Naive B cell (primary cell): ENCODE data around the gene MRM1. TPM values are rescaled to one million over a fixed set of nuclear protein-coding genes. Genes with fewer than 3 reads are reported as not detected.
A peak's percentile ranks its signal among the peaks of the same experiment; 100 is the strongest.

ENCODE experiments used
- ATAC-seq, 2 donors: fragments of 150-1000 bp; cut with Tn5 transposase; 2 replicates each; pipeline ENCODE4 v1.10.0; 2021; ENCODE audit warnings: low read depth in 2 of 2, mild to moderate bottlenecking in 2 of 2, moderate library complexity in 2 of 2
- DNase-seq: peaks from one replicate; pipeline ENCODE4 v3.0.0; 2022
- H3K27ac Mint-ChIP-seq, 6 donors: one replicate each; pipeline ENCODE4 v1.8.0; 2020 to 2022; ENCODE audit warnings: mild to moderate bottlenecking in 6 of 6, mixed read lengths in 6 of 6, moderate library complexity in 5 of 6, inconsistent platforms in 2 of 6
- H3K27me3 Mint-ChIP-seq, 3 donors: one replicate each; pipeline ENCODE4 v1.8.0; 2021 to 2022; ENCODE audit warnings: mixed read lengths in 3 of 3, mild to moderate bottlenecking in 1 of 3
- H3K36me3 Mint-ChIP-seq, 2 donors: one replicate each; pipeline ENCODE4 v1.8.0; 2020 to 2022; ENCODE audit warnings: mixed read lengths in 2 of 2, inconsistent platforms in 1 of 2, mild to moderate bottlenecking in 1 of 2
- H3K4me1 Mint-ChIP-seq, 3 donors: one replicate each; pipeline ENCODE4 v1.8.0; 2020 to 2022; ENCODE audit warnings: mixed read lengths in 3 of 3, inconsistent platforms in 1 of 3, mild to moderate bottlenecking in 1 of 3, moderate library complexity in 1 of 3
- H3K4me3 Mint-ChIP-seq, 8 donors: one replicate each; pipeline ENCODE4 v1.8.0; 2020 to 2022; ENCODE audit warnings: mild to moderate bottlenecking in 8 of 8, mixed read lengths in 8 of 8, moderate library complexity in 8 of 8, inconsistent platforms in 2 of 8
- H3K9me3 Mint-ChIP-seq, 7 donors: one replicate each; pipeline ENCODE4 v1.8.0; 2020 to 2022; ENCODE audit warnings: mixed read lengths in 7 of 7, mild to moderate bottlenecking in 5 of 7, inconsistent platforms in 2 of 7, moderate library complexity in 1 of 7
- polyA plus RNA-seq, 6 donors: library from polyadenylated mRNA; unstranded; fragments of 300-500 nt; fragmentation: Illumina TruSeq; gene quantifications; one replicate each; pipeline ENCODE4 v1.2.3, GENCODE V29; 2021; ENCODE audit warnings: low read depth in 6 of 6

The MRM1 gene
- polyA plus RNA-seq, 6 donors from 2014 or later = 3.0 to 9.1 (median 6.0) TPM

DNA sequence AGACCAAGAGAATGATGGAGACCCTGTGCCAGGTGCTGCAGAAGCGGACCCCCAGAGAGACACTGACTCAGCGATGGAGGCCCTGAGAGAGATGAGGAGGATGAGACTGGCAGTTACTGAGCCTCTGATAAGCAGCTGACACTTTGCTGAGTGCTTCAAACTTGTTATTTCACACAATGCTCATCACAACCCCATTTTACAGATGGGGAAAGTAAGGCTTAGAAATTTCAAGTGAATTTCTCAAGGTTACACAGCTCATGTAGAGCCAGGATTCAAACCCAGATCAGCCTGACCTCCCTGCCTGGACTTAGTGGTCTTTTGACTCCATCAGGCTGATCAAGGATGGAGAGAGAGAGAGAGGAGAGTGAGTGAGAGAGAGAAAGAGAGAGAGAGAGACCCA, 27.2 kb downstream of the MRM1 start:
- H3K4me3 Mint-ChIP-seq = no peak overlapping the region

DNA sequence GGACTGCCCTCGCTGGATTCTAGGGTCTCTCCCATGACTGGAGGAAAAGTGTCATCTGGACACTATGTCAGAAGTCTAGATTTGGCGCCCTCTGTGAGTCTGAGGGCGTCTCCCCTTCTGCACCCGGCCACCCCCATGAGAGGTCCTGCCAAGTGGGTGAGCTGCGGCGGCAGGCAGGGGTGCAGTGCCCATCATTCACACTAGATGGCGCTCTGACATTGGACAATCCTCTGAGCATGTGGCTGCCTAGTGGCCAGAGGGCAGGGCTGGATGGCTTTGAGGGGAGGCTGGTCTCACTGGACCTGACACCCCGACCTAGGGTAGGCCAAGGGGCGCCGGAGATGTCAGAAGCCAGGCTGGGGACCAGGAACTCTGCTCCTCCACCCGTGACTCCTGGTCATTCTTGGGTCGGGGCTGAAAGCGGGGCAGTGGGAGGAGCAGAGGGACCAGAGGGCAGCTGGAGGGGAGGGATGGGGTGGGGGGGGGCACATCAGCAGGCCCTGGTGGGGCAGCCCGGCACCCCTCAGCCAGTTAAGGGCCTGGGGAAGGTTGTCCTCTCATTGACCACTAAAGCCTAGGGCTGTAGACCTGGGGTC, 28.0 kb downstream of the MRM1 start:
- ATAC-seq (peak; percentile 61 to 74), DNase-seq (peak; percentile 65)
- Mint-ChIP-seq H3K27ac (peak overlapping the region in 1 of 6 donors; percentile 28), H3K4me1 (peaks cover 4 to 10% (median 8%) of the 10 kb centered on the region in 3 donors), H3K36me3 (no peaks in the 10 kb centered on the region), H3K27me3 (peaks cover 4 to 29% (median 27%) of the 10 kb centered on the region in 3 donors), H3K4me3 (no peak overlapping the region), H3K9me3 (no peaks in the 10 kb centered on the region)

More for the DNA sequence above, 27.2 kb downstream of the MRM1 start:
- no peak for DNase-seq
- Mint-ChIP-seq H3K9me3 (no peaks in the 10 kb centered on the region), H3K36me3 (no peaks in the 10 kb centered on the region), H3K27me3 (peaks cover 4 to 25% (median 24%) of the 10 kb centered on the region in 3 donors), H3K4me1 (peaks cover 4 to 10% (median 8%) of the 10 kb centered on the region in 3 donors), H3K27ac (peak overlapping the region in 1 of 6 donors; percentile 37)
- ATAC-seq = no peak

DNA sequence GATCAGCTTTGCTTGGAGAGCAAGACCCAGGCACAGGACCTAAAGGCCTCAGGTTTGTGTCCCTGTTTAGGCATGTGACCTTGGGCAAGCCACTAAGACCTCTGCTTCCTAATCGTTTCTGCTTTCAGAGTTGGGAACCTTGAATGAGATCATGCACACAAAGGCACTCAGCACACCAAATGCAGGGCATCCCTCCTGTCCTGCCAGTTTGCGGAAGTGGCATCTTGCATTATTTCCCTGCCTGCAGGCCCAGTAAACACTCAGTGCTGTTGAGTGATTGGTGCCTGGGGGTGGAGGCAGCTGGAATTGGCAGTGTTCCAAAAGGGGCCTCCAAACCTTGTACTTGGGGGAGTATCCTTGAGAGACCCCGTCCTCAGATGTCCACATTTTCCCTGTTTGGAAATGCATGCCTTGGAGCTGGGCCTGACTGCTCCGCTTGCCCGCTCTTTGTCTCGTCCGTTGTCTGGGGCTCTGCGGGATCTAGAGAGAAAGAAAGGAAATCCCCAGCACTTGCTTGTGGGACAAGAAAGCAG, 28.7 kb downstream of the MRM1 start:
- Mint-ChIP-seq H3K27me3 (peaks cover 6 to 31% (median 31%) of the 10 kb centered on the region in 3 donors), H3K9me3 (no peaks in the 10 kb centered on the region), H3K4me3 (no peak overlapping the region), H3K36me3 (no peaks in the 10 kb centered on the region), H3K27ac (no peak overlapping the region), H3K4me1 (peaks cover 3 to 10% (median 7%) of the 10 kb centered on the region in 3 donors)
- ATAC-seq = no peak
- no peak for DNase-seq

DNA sequence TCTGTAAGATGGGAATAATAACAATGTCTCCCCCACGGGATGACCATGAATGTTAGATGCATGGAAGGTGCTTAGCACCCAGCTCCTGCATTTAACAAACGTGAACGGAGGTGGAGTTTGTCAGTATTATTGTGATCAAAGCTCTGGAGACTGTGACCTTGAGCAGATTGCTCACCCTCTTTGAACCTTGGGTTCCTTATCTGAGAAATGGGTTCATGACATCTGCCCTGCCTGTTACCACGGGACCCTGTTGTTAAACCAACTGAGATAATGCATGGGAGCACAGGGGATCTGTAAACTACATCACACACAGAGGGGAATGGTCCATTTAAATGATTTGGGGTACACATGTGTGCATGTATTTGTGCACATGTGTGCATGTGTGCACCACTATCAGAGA, 29.6 kb downstream of the MRM1 start:
- Mint-ChIP-seq H3K36me3 (no peaks in the 10 kb centered on the region), H3K4me1 (peaks cover 0 to 10% (median 4%) of the 10 kb centered on the region in 3 donors), H3K27ac (no peak overlapping the region), H3K4me3 (no peak overlapping the region), H3K27me3 (peaks cover 9 to 36% (median 35%) of the 10 kb centered on the region in 3 donors), H3K9me3 (no peaks in the 10 kb centered on the region)
- ATAC-seq = no peak
- no peak for DNase-seq

DNA sequence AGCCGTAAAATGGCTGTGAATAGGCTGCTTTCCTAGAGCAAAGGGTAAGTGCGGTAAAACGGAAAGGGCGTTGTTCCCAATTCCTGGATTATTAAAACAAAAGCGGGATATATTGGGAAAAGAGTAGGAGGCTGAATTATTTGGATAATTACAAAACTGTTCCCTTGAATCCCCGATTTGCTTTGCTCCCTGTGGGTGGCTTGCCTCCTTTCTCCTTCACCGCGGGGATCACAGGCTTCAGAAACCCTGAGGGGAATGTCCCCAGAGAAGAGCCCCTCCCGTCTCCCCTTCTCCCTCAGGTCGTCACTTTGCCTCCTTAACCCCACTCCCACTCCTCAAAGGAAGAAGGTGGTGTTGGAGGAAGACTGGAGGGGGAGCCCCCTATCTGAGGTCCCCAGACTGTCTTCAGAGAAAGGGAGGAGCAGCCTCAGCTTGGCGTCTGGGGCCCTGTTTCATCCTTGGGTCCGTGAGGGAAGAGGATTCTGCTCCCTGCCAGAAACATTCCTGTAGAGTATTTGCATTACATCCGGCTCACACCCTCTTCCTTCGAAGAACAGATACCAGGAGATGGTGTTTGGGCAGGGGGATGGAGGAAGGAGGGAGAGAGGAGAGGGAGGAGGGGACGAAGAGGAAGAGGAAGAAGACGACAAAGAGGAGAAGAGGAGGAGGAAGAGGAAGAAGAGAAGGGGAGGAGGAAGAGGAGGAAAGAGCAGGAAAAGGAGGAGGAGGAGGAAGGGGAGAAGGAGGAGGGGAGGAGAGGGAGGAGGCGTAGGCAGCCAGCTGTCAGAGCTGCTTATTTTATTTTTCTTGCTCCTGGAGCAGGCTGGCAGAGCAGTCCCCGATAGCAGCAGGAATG, 31.8 kb downstream of the MRM1 start:
- Mint-ChIP-seq H3K36me3 (no peaks in the 10 kb centered on the region), H3K27me3 (peaks cover 14 to 51% (median 41%) of the 10 kb centered on the region in 3 donors), H3K4me3 (no peak overlapping the region), H3K27ac (no peak overlapping the region), H3K4me1 (peaks cover 0 to 10% (median 4%) of the 10 kb centered on the region in 3 donors), H3K9me3 (no peaks in the 10 kb centered on the region)
- ATAC-seq (no peak), DNase-seq (no peak)

DNA sequence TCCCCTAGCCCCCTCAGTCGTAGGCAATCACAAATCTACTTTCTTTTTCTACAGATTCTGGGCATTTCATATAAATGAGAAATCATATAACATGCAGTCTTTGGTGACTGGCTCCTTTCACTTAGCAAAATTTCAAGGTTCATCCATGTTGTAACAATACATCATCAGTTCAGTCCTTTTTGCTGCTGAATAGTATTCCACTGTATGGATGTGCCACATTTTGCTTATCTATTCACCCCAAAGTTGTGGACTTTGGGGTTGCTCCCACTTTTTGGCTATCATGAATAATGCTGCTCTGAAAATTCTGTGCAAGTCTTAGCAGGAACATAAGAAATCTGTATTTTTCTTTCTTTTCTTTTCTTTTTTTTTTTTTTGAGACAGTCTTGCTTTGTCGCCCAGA, 39.0 kb downstream of the MRM1 start:
- ATAC-seq = no peak
- peaks cover 0 to 1% (median 0%) of the 10 kb centered on the region in 7 donors for H3K9me3 Mint-ChIP-seq
- H3K4me3 Mint-ChIP-seq = no peak overlapping the region
- no peak overlapping the region for H3K27ac Mint-ChIP-seq
- peaks cover 11 to 14% (median 12%) of the 10 kb centered on the region in 3 donors for H3K4me1 Mint-ChIP-seq
- H3K27me3 Mint-ChIP-seq = peaks cover 55 to 89% (median 79%) of the 10 kb centered on the region in 3 donors
- H3K36me3 Mint-ChIP-seq = no peaks in the 10 kb centered on the region
- no peak for DNase-seq

DNA sequence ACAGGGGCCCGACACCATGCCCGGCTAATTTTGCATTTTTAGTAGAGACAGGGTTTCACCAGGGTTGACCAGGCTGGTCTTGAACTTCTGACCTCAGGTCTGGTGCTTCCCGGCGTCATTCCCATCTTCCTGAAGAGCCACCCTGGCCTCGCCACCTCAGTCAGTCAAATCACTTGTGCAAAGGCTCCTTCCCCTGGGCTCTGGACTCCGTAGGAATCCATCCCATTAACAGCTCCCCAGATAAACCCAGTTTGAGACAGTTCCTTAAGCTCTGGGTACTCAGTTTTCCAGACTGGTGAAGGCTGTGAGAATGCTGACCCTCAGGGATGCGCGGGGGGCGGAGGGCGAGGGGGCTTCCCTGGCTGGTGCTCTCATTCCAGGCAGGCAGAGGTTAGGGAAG, 39.5 kb downstream of the MRM1 start:
- ATAC-seq (no peak), DNase-seq (no peak)
- H3K27me3 Mint-ChIP-seq = peaks cover 55 to 93% (median 82%) of the 10 kb centered on the region in 3 donors
- peaks cover 0 to 1% (median 0%) of the 10 kb centered on the region in 7 donors for H3K9me3 Mint-ChIP-seq
- peak overlapping the region in 2 of 8 donors; percentile 43 to 61 for H3K4me3 Mint-ChIP-seq
- H3K4me1 Mint-ChIP-seq = peaks cover 11 to 14% (median 12%) of the 10 kb centered on the region in 3 donors
- H3K27ac Mint-ChIP-seq = no peak overlapping the region
- H3K36me3 Mint-ChIP-seq = no peaks in the 10 kb centered on the region

DNA sequence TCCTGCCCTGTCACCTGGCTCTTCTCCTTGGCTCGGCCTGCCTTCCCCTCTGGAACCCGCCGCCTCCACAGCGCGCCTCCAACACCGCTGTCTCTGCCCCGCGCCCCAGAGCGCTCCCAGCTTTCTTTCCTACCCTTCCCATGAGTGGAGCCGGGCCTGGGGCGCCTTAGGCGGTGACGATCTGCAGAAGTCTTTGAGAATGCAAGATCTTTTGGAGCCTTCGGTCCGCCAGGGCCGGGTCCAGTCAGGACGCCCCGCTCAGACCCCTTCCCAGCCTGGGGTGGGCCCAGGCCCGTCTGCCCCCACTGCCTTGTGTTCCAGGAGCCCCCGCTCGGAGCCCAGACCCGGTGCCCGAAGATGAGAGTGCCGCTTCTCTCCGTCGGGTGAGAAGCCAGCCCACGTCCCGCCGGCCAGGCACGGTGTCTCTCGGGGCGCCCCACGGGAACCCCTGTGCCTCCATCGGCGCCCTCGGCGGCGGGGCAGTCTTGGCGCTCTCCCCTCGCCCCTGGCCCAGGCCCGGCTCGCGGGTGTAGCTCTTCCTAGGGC, 40.0 kb downstream of the MRM1 start:
- peaks cover 11 to 14% (median 12%) of the 10 kb centered on the region in 3 donors for H3K4me1 Mint-ChIP-seq
- peaks cover 52 to 97% (median 87%) of the 10 kb centered on the region in 3 donors for H3K27me3 Mint-ChIP-seq
- ATAC-seq (no peak), DNase-seq (no peak)
- H3K27ac Mint-ChIP-seq = no peak overlapping the region
- H3K36me3 Mint-ChIP-seq = no peaks in the 10 kb centered on the region
- H3K4me3 Mint-ChIP-seq = peak overlapping the region in 2 of 8 donors; percentile 77 to 80
- peaks cover 0 to 1% (median 0%) of the 10 kb centered on the region in 7 donors for H3K9me3 Mint-ChIP-seq

DNA sequence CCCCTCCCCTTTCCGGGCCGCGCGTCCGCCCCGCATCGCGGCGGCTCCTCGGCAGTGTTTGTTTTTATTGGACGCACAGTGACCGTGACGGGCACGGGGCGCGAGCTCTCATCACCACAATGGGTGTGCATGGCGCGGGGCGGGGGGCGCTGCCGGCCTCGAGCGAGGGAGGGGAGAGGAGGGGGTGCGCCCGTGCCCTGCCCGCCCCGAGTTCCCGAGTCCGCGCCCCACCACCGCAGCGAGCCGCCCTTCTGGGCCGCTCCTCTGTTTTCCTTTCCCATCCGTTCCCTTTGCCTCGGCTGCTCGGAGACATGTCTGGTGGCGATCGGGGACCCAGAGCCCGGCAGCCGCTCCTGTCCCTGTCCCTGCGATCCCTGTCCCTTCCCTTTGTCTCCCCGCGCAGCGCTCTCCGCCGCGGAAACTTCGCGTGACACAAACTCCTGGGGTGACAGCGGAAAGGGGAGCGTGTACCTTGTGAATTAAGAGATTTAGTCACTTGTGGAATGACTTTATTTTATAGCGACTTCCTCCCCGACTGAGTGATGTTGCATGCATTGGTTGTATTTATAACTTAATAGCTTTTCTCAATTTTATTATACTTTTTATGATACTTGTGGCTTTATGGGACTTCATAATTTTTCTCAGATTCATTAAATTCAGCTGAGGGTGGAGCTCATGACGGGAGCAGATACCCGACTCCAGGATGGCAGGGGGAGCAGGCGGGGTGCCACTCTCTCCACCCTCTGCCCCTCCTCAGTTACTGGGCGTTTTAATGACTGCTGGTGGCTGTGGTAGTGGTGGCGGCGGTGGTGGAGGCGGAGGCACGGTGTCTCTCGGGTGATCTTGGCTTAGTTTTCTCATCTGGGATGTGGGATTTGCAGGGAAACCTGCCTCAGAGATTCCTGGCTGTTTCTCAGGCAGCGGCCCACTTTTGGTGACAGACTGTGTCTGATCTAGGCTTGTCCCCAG, 40.8 kb downstream of the MRM1 start:
- DNase-seq (no peak), ATAC-seq (no peak)
- Mint-ChIP-seq H3K27me3 (peaks cover 53 to 99% (median 95%) of the 10 kb centered on the region in 3 donors), H3K9me3 (peaks cover 0 to 1% (median 0%) of the 10 kb centered on the region in 7 donors), H3K4me1 (peaks cover 11 to 14% (median 12%) of the 10 kb centered on the region in 3 donors), H3K4me3 (peak overlapping the region in 7 of 8 donors; percentile 59 to 80 (median 69)), H3K27ac (peak overlapping the region in 3 of 6 donors; percentile 5 to 86 (median 29)), H3K36me3 (no peaks in the 10 kb centered on the region)

DNA sequence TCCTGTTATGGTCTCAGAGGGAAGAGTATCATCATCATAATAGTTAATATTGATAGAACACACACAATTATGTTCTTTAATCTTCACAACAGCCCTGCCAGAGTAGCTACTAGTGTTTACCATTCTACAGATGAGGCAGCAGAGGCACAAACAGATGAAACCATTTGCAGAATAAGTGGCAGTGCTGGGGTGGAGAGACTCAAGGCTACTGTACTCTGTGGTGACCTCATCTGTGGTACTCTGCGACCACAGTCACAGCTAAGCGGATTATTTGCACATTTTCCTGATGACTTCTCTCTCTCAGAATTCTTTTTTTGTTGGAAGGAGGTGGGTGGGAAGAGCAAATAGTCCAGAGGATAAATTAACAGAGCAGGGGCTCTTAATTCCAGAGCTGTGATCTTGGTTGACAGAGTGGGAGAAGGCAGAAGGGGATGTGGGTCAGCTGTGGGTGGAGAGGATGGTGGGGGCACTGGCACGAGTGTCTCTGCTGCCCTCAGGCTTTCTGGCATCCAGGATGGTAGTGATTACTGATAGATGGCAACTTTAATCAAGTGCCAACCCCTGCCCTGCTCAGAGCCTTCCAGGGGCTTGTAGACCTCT, 41.8 kb downstream of the MRM1 start:
- Mint-ChIP-seq H3K9me3 (peaks cover 0 to 1% (median 0%) of the 10 kb centered on the region in 7 donors), H3K4me1 (peaks cover 11 to 14% (median 12%) of the 10 kb centered on the region in 3 donors), H3K27me3 (peaks cover 53 to 93% (median 93%) of the 10 kb centered on the region in 3 donors), H3K36me3 (no peaks in the 10 kb centered on the region), H3K27ac (no peak overlapping the region), H3K4me3 (peak overlapping the region in 4 of 8 donors; percentile 48 to 77 (median 58))
- DNase-seq = no peak
- ATAC-seq = no peak

DNA sequence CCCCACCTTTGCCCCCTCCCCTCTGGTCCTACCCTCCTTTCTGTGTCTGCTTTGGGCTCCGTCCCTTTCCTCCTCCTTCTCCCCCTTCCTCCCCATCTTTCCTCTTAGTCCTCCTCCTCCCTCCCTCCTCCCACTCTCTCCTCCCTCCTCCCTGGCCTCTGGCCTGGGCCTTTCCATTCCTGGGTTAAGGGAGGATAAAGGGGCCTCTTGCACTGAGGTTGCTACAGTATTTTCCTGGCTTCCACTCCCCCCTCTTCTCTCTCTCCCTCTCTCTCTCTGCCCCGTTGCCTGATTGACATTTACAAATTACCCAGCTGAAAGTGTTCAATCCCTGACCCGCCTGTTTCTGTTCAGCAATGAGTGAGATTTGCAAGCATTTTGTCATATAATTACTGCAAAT, 44.0 kb downstream of the MRM1 start:
- ATAC-seq = no peak

DNA sequence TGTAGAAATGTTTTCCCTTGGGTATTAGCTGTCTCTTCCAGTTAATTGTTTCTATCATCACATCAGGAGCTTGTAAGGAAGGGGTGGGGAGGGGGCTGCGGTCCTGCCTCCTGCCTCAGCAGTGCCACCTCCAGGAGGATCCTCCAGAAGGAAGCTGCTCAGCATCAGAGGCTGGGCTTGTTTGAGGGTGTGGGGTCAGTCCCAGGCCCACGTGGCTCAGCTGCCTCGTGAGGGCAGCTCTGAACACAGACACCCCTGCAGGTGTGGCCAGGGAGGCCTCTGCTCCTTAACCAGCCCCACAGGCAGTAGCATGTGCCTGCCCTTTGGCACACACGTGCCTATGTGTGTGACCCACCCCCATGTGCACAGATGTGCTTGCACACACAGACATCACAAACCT, 46.3 kb downstream of the MRM1 start:
- Mint-ChIP-seq H3K27ac (peak overlapping the region in 1 of 6 donors; percentile 38), H3K9me3 (peaks cover 0 to 3% (median 0%) of the 10 kb centered on the region in 7 donors), H3K4me3 (no peak overlapping the region), H3K4me1 (peaks cover 0 to 3% (median 1%) of the 10 kb centered on the region in 3 donors), H3K36me3 (no peaks in the 10 kb centered on the region), H3K27me3 (peaks cover 35 to 91% (median 88%) of the 10 kb centered on the region in 3 donors)
- ATAC-seq (no peak), DNase-seq (no peak)

More for the DNA sequence above, 44.0 kb downstream of the MRM1 start:
- H3K27me3 Mint-ChIP-seq = peaks cover 37 to 94% (median 92%) of the 10 kb centered on the region in 3 donors
- no peak for DNase-seq
- H3K9me3 Mint-ChIP-seq = peaks cover 0 to 1% (median 0%) of the 10 kb centered on the region in 7 donors
- peaks cover 11 to 14% (median 12%) of the 10 kb centered on the region in 3 donors for H3K4me1 Mint-ChIP-seq
- no peak overlapping the region for H3K4me3 Mint-ChIP-seq
- H3K27ac Mint-ChIP-seq = no peak overlapping the region
- H3K36me3 Mint-ChIP-seq = no peaks in the 10 kb centered on the region
